ENCODE measurements around the gene CLCF1.

CLCF1 gene

GRCh38 chr11:67401495-67402191 is 28.2 kb upstream of the CLCF1 start, which contains the start of gene PPP1CA:
PPP1CA (minus strand) TSS chr11:67401858; CDS start chr11:67401782, 76 bp downstream.
- H3K4me3 ChIP-seq (ENCODE audit: low read length), result peak within 1 kb of the TSS; percentile 82
- DNase-seq (ENCODE audit: low read depth), result peak; percentile 90
- TF ChIP-seq CTCF (IDR thresholded peaks at IDR 0.05; ENCODE audit: insufficient read depth, low read depth, low read length, missing control alignments), result peak; percentile 10

GRCh38 chr11:67400942-67401494 is 27.6 kb upstream of the CLCF1 start:
- no peak for TF ChIP-seq CTCF (IDR thresholded peaks at IDR 0.05; ENCODE audit: insufficient read depth, low read depth, low read length, missing control alignments)
- no peak for DNase-seq (ENCODE audit: low read depth)
- peak overlapping the region; percentile 82 for H3K4me3 ChIP-seq (ENCODE audit: low read length)

DNA sequence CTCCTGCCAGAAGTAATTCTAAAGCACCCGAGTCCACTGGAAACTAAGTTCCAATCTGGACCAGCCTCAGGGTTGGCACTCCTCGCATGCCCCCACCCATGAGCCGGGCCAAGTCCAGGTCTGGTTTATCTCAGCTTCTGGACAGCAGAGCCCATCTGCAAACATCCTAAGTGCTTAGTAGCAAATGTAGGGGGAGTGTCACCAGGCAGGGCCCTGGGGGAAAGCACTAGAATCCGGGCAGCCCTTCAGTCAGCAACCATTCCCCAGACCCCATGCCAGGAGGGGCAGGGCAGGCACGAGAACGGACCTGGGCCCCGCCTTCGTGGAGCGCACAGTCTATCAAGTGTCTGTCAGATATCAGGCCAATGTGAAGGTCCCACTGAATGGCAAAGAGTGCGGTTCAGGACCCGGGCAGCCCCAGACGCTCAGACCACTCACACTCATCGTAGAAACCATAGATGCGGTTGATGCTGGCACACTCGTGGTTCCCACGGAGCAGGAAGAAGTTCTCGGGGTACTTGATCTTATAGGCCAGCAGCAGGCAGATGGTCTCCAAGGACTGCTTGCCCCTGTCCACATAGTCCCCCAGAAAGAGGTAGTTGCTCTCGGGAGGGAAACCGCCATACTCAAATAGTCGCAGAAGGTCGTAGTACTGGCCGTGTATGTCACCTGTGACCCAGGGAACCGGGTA is 27.0 kb upstream of the CLCF1 start:
- DNase-seq (ENCODE audit: low read depth), result no peak
- peak overlapping the region; percentile 82 for H3K4me3 ChIP-seq (ENCODE audit: low read length)
- no peak for TF ChIP-seq CTCF (IDR thresholded peaks at IDR 0.05; ENCODE audit: insufficient read depth, low read depth, low read length, missing control alignments)

GRCh38 chr11:67398661-67399563 is 25.5 kb upstream of the CLCF1 start:
- no peak overlapping the region for H3K4me3 ChIP-seq (ENCODE audit: low read length)
- TF ChIP-seq CTCF (IDR thresholded peaks at IDR 0.05; ENCODE audit: insufficient read depth, low read depth, low read length, missing control alignments), result no peak
- no peak for DNase-seq (ENCODE audit: low read depth)

DNA sequence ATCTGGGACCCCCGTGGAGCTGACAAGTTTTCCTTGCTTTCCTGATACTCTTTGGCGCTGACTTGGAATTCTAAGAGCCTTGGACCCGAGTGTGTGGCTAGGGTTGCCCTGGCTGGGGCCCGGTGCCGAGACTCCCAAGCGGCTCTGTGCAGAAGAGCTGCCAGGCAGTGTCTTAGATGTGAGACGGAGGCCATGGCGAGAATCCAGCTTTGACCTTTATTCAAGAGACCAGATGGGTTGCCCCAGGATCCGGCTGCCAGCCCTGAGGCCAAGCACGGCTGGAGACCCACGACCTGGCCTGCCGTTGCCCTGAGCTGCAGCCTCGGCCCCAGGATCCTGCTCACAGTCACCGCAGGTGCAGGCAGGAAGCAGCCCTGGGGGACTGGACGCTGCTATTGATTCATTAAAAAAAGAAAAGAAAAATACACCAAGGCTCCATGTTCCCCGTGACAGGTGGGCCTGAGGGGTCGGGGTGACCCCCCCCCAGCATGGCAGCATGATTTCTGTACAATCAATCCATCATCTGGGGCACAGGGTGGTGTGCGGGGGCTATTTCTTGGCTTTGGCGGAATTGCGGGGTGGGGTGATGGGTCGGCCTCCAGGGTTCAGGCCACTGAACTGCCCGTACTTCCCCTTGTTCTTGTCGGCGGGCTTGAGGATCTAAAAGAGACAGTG is 24.7 kb upstream of the CLCF1 start:
- TF ChIP-seq CTCF (IDR thresholded peaks at IDR 0.05; ENCODE audit: insufficient read depth, low read depth, low read length, missing control alignments), result no peak
- no peak for DNase-seq (ENCODE audit: low read depth)

GRCh38 chr11:67397536-67397935 is 24.1 kb upstream of the CLCF1 start:
- no peak overlapping the region for H3K4me3 ChIP-seq (ENCODE audit: low read length)
- TF ChIP-seq CTCF (IDR thresholded peaks at IDR 0.05; ENCODE audit: insufficient read depth, low read depth, low read length, missing control alignments), result no peak
- DNase-seq (ENCODE audit: low read depth), result no peak

More for the DNA sequence above, 24.7 kb upstream of the CLCF1 start:
- no peak overlapping the region for H3K4me3 ChIP-seq (ENCODE audit: low read length)
